Head of caudate nucleus (tissue), 42 donors: Measurements from ENCODE around the gene IGLON5.

Experiments
- DNase-seq, 42 donors: peaks; one replicate each; pipeline versions ENCODE4 v3.0.0 to v3.0.0-alpha.2; 2020 to 2021; ENCODE audit warnings: mixed read lengths in 7 of 42
- intact Hi-C: fragments of 100-400 bp; cut with DNase I; formaldehyde crosslinking; loops from one replicate; pipeline ENCODE4 v1.15.0; 2022

The IGLON5 gene

GRCh38 chr19:51354103-51354741 is 42.8 kb downstream of the IGLON5 start:
- DNase-seq, result peak in 1 of 42 donors; percentile 17
- intact Hi-C loops, result no loop called here

- peak in 38 of 42 donors; percentile 34 to 83 (median 63) for DNase-seq
- intact Hi-C loops, result no loop called here
Measured at GRCh38 chr19:51354742-51355148, 43.3 kb downstream of the IGLON5 start.

- intact Hi-C loops, result no loop called here
- no peak for DNase-seq
Measured at GRCh38 chr19:51356159-51356801, 44.8 kb downstream of the IGLON5 start.

- intact Hi-C loops, result no loop called here
- no peak for DNase-seq
Measured at GRCh38 chr19:51357952-51358351, 46.5 kb downstream of the IGLON5 start.

- intact Hi-C loops, result no loop called here
- no peak for DNase-seq
Measured at GRCh38 chr19:51359294-51359693, 47.9 kb downstream of the IGLON5 start.

- DNase-seq, result no peak
- intact Hi-C loops, result no loop called here
Measured at GRCh38 chr19:51361239-51361638, 49.8 kb downstream of the IGLON5 start.

GRCh38 chr19:51364200-51365106 is 53.0 kb downstream of the IGLON5 start:
- peak in 18 of 42 donors; percentile 17 to 58 (median 41) for DNase-seq
- intact Hi-C loops, result no loop called here

- peak in 23 of 42 donors; percentile 7 to 55 (median 20) for DNase-seq
- intact Hi-C loops, result no loop called here
Measured at GRCh38 chr19:51365211-51365964, 53.9 kb downstream of the IGLON5 start.

GRCh38 chr19:51365965-51366388 is 54.5 kb downstream of the IGLON5 start, which contains the start of gene ETFB:
TSS of gene ETFB (minus strand) at chr19:51366388. CDS start at chr19:51366326, 62 bp downstream.
- intact Hi-C loops, result no loop called here

GRCh38 chr19:51366389-51367254 is 55.2 kb downstream of the IGLON5 start:
- DNase-seq, result peak; percentile 94 to 100 (median 99)
- intact Hi-C loops, result no loop called here

More at GRCh38 chr19:51365965-51366388, 54.5 kb downstream of the IGLON5 start, which contains the start of gene ETFB:
- DNase-seq, result peak in 1 of 42 donors; percentile 23

- intact Hi-C loops, result no loop called here
- DNase-seq, result peak in 2 of 42 donors; percentile 44 to 50
Measured at GRCh38 chr19:51367255-51367564, 55.8 kb downstream of the IGLON5 start.

- peak; percentile 94 to 100 (median 99) for DNase-seq
- intact Hi-C loops, result no loop called here
Measured at GRCh38 chr19:51367565-51368365, 56.3 kb downstream of the IGLON5 start.

GRCh38 chr19:51368366-51369282 is 57.2 kb downstream of the IGLON5 start, which contains the start of gene CLDND2:
TSS of gene CLDND2 (minus strand) at chr19:51369003. CDS start at chr19:51368577, 426 bp downstream.
- DNase-seq, result peak in 4 of 42 donors; percentile 26 to 70 (median 56)
- intact Hi-C loops, result no loop called here

GRCh38 chr19:51370230-51370629 is 58.8 kb downstream of the IGLON5 start:
- no peak for DNase-seq
- intact Hi-C loops, result no loop called here

- no peak for DNase-seq
- intact Hi-C loops, result no loop called here
Measured at GRCh38 chr19:51371186-51371690, 59.8 kb downstream of the IGLON5 start.
